Measurements from ENCODE around the gene MYO1B.

MYO1B gene

DNA sequence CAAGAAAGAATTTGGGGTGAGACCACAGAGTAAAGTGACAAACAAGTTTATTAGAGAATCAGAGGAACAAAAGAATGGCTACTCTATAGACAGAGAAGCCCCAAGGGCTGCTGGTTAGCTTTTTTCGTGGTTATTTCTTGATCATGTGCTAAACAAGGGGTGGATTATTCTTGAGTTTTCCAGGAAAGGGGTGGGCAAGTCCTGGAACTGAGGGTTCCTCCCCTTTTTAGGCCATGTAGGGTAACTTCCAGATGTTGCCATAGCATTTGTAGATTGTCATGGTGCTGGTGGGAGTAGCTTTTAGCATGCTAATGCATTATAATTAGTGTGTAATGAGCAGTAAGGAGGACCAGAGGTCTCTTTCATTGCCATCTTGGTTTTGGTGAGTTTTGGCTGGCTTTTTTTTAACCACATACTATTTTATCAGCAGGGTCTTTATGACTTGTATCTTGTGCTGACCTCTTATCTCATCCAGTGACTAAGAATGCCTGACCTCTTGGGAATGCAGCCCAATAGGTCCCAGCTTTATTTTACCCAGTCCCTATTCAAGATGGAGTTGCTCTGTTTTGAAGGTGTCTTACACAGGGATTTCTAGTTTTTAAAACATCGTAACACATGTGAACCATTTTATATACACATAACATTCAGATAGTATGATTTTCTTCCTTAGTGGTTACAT, 77.8 kb downstream of the MYO1B start:
- DNase-seq (ENCODE audit: low read depth), result no peak

DNA sequence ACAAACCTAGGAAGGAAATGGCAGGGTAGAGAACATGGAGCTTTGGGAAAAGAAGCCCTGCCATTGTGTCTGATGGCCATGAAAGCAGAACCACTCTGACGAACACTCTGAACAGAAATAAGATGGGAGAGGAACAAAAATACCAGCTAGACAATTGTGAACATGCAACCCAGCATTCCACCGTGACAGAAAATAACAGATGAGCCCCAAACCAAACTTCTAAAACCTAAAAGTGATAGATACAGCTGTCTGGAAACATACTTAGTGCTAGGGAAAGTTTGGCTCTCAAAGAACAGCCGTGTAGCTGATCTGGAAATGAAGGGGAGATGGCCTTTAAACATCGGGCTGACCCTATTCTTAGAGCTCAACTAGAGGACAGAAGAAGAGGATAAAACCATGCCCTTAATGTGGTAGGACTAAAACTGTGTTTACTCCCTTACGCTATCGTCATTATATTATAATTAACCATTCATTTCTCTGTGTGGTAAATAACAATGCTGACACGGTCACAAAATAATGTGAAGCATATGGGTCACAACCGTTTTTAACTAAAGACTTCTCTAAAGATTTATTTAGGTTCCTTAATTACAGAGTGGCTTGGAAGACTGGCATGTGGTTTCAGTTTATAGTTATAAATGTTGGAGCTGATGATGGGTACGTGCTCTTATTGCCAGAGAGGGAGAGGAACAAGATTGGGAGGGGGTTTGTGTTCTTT, 80.6 kb downstream of the MYO1B start:
- no peak for DNase-seq (ENCODE audit: low read depth)

DNA sequence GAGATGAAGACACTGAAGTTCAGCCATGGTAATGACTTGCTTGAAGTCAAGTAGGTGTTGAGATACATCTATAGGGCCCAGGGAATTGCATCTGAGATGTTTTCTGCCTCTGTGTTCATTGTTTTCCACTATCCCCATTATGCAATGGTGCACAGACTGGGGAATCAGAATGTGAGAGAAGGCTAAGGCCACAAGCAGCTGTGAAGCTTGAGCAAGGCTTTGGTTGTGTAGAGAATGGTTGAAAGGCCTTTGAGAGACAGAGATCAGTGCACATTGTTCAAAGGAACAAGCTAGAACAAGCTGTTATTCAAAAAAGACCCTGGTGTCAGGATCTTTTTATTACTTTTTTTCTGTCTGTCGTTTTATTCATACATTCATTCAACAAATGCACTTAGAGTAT, 82.3 kb downstream of the MYO1B start:
- DNase-seq (ENCODE audit: low read depth), result no peak

DNA sequence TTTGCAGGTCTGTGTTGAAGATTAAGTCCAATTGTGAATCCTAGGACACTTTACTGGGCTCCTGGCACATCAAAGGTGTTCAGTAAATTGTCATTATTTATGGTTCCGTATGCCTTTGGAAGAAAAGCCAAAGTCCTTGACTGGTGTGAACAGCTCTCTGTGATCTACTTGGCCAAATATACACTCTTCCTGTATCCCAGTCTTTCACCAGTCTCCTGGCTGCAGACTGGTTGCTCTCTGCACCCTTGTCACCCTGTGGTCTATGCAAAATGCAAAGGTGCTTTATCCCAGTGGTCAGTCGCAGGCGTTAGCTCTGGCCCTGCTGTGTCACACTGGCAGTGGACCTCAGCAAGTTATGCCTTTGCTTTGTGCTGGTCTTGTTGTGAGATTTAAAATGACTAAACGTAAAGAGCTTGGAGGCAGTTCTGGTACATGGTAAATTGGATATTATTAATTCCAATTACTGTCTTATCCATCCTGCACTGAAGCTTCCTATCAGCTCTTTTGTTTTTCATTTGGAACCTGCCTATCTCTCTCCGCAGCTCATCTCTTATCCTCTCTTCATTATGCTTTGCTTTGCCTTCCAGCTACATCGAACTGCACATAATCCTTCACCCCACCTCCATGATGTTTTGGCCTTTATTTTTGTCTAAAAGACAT, 83.1 kb downstream of the MYO1B start:
- no peak for DNase-seq (ENCODE audit: low read depth)

DNA sequence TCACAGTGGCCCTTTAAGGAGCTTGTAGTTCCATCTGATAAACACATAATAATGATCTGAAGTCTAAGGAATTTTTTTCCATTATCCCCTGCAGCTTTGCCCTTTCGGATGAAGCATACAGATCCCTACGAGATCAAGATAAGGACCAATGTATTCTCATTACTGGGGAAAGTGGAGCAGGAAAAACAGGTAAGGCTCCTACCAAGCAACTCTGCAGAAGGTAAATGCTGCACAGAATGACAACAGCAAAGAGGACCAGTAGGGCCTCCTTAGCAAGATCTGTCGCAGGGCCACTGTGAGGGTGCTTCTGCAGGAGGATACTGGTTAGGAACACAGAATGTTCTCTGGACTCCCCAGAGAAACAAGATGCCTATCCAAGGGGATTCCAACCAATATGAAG, 84.6 kb downstream of the MYO1B start:
- no peak for DNase-seq (ENCODE audit: low read depth)

DNA sequence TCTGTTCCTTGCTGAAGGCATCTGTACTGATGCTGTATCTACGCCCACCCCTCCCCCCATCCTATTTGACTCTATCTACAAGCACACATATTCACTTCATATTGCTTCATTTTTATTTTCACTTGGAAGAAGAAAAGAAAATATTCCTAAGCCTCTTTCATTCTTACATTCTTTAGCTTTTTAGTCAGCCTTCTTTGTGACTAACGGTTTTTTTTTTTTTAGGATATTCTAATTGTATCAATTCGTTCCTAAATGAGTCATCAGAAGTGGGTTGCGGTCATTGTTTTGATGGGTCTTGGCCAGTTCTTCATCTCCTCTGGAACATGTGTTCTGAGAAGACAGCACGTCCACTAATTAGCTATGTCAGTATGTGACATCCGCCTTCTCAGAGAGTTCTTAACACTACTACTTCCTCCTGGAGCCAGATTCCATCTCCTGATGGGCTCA, 88.7 kb downstream of the MYO1B start:
- DNase-seq (ENCODE audit: low read depth), result no peak

DNA sequence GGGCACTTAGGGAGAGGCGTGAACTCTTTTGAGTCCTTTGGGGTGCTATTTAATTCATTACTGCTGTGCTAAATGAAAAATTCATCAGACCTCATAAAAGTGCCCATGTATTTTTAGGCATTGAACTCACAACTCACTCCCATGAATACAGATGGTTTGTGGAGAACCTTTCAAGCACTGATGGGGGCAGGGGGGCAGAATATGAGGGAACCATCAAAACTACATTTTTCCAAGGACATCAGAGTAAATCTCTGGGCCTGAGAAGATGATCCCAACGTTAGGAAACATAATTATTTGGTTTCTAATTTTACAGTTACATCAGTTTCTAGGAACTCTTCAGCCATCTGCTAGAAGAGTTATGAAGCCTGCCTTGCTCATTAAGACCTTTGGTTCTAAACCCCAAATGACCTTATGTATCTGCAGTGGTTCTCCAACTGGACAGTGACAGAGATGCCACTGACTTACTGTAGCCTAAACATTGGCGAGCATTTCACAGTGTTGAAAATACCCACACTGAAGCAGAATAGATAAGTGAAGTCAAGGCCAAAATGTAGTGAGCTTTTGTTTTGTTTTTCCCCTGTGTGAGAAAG, 90.8 kb downstream of the MYO1B start:
- no peak for DNase-seq (ENCODE audit: low read depth)

DNA sequence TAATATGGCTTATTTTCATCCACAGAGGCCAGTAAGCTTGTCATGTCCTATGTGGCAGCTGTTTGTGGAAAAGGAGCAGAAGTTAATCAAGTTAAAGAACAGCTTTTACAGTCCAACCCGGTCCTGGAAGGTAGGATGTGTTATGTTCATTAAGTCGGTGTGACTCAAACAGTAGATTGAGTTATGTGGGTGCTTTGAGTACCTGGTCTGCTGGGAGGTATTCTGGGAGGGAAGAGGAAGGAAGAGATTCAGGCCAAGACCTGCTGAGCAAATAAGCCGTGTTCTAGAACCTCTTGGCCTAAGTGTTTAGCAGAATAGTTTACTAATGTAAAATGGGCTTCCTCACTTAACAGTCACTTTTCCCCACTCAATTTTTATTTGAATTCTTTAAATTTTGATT, 96.2 kb downstream of the MYO1B start:
- DNase-seq (ENCODE audit: low read depth), result no peak

DNA sequence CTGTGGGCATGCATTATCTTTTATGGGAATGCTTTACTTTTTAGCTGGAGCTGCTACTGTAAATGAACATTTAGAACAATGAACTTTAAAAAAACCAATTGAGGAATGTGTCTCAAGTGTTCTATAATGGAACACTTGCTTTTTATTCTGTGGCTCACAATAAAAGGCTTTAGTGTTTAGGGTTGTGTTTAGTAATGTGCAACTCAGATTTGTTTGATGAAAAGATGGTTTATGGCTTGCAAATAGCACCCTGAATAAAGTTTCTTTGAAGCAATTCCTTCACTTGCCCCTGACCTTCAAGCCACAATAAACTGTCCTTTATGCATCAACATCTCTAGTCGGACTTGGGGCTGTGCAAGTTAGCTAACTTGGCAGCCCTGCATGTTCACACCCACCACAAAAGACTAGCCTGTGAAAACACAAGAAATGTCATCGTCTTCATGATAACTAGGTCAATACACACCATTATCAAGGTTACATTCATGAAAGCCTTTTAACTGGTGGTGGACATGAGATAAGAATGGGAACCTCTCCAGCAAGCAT, 98.7 kb downstream of the MYO1B start:
- DNase-seq (ENCODE audit: low read depth), result no peak

DNA sequence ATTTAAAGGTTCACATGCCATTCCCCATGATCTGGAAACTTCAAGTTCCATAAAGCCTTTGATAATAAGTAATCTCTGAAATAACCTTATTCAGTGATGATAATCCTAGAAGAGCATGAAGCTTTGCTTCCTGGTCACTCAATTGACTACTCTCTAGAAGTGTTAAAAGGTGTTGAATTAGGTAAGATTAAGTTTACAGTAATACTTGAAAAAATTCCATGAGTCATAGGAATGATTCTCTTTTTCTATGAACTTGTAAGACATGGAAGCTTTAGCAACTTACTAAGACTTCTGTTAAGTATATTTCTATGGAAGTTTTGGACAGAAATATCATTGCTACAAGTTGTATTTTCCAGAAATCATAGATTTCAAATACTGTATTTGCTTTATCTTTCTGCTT, 100.6 kb downstream of the MYO1B start:
- DNase-seq (ENCODE audit: low read depth), result no peak

DNA sequence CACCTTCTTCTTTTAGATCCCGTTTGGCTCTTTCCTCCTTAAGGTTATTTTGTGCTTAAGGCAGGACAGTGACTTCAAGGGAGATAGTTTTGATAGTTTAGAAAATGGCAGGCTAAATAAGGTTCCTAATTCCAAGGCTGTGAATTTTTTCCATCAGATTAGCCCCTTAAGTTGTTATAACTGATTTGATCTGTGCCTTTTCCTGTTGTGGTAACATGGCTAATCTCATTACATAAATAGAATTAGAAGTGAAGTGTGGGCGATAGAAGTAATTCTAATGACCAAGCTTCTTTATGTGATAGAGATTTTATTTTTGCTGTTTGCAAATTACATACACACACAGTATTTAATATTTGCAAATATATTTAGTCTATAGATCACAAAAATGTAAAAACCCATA, 102.0 kb downstream of the MYO1B start:
- no peak for DNase-seq (ENCODE audit: low read depth)

DNA sequence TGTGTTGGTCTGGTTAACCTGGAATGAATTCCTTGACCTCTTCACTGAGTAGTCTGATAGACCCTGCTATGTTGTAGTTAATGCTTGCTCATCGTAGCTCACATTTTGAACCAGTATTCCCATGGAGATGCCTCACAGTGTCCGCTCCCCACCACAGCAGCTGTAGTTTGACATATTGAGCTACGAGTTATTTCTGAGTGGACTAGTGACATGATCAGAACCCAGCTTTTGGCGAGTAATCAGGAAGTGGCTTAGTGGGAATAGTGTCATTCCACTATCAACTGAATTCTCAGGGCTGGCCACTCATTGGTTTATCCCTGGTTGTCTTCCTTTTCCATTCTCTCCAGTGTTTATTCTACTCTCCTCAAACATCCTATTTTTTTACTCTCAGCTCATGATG, 102.7 kb downstream of the MYO1B start:
- DNase-seq (ENCODE audit: low read depth), result no peak

DNA sequence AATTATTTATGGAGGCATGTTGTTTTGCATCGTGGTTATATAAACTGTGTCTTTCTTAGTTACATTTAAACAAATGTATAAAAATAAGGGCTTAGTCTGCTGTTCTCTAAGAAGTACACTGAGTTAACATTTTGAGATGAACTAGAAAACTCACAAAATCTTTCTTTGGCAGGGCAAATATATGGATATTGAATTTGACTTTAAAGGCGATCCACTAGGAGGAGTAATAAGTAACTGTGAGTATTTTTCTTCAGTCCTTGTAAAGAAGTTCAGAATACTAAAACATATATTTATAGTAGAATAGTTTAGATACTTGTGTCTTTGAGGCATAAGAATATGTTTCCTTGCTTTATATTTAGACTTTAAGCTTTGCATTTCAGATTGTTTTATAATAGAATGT, 104.8 kb downstream of the MYO1B start:
- DNase-seq (ENCODE audit: low read depth), result no peak

DNA sequence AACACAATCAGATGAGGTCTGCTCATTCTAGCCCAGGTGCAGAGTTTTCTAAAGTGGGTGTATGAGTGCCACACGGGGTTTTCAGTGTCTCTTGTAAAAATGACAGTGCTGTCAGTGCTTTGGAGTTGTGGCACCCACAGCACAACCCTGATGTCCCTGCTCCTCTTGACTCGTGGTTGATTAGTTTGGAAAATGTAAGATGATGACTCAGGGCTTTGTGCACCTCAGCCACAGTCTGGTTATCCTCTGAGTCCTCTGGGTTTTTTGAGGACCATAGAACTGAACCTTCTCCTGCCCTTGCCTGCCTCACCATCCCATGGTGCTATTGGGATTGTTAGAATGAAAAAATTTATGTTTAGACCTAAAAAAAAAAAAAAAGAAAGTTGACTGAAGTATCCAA, 105.6 kb downstream of the MYO1B start:
- DNase-seq (ENCODE audit: low read depth), result no peak

DNA sequence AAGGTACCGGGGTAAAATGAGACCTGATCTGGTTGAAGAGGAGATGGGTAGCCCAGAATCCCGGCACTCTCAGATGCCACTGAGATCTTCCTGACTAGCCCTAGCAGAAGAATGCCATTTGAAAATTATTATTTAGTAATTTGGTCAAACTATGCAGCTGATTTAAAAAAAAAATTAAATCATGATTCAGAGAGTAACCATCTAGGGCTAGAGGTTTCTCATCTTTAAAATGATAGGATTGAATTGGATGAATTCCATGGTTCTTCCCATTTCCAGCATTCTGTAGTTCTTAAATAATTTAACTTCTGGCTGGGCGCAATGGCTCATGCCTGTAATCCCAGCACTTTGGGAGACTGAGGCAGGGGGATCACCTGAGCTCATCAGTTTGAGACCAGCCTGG, 106.1 kb downstream of the MYO1B start:
- DNase-seq (ENCODE audit: low read depth), result no peak

DNA sequence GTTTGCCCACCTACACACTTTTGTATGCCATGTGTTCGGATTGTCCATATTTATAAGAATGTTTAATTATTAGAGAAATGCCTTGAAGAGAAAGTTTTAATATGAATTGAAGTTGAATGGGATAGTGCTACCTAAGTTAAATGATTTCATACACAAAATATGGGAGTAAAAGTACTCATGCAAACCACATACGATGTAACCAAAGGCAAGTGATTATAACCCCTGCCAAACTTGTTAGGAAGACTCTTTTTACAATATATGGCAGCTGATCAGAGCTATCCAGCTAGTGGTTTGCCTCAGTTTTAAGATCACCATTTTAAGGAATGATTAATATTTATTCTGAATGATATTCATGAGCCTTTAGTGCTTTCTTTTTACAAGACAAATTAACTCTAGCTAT, 106.7 kb downstream of the MYO1B start:
- DNase-seq (ENCODE audit: low read depth), result no peak

DNA sequence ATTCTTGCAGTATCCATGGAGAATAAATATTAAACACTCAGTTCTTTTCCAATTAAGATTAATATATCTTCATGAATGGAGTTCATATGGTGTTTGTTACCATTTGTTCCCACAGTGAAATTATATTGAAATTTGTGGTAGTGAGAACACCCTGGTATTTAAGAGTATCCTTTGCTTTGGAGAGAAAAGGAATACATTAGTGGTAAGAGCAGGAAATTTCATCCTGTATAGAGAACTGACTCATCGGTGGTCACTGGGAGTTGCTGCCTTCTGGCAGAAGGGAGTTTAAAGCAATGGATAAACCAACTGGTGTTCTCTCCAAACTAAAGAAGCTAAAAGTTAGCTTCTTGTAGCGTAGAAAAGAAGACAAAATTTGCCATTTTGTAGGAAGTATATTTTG, 107.3 kb downstream of the MYO1B start:
- no peak for DNase-seq (ENCODE audit: low read depth)

DNA sequence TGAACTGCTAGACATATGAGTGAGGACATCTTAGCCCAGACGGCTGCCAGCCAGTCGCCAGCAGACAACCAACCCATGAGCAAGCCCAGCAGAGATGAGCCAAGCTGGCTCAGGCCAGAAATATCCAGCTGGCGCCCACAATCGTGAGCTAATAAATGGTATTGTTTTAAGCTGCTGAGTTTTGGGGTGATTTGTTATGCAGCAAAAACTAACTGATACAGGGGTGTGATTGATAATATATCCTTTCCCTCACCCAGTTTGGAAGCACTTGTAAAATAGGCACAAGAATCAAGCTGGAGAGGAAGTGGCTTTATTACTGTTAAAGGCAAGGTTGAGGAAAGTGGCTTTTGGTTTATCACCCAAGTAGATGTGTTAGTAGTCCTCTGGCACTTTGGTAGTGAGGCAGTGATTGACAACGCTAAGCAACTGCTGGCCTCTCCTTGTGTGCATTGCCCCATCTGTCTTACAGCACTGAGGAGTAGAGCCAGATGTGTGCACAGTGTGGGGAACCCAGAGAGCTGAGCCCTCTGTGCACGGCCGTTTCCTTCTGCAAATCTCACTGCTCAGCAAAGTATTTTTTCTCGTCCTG, 110.1 kb downstream of the MYO1B start:
- no peak for DNase-seq (ENCODE audit: low read depth)

DNA sequence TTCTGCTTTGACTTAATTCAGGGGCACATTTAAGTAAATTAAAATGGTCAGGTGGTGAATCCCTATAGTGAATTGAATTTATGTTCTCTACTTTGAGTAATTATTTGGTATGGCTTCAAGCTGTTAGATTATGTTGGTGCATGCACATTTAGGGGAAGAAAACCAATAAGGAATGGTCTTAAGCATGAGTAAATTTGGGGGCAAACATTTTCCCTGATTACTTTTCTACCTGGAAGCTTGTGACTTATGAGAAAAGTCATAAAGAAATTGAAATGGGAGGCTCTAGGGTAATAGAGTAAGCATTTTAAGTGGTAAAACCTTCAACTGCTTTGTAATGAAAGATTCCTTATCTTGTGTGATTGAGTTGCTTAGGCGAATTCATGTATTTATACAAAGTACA, 112.5 kb downstream of the MYO1B start:
- no peak for DNase-seq (ENCODE audit: low read depth)

DNA sequence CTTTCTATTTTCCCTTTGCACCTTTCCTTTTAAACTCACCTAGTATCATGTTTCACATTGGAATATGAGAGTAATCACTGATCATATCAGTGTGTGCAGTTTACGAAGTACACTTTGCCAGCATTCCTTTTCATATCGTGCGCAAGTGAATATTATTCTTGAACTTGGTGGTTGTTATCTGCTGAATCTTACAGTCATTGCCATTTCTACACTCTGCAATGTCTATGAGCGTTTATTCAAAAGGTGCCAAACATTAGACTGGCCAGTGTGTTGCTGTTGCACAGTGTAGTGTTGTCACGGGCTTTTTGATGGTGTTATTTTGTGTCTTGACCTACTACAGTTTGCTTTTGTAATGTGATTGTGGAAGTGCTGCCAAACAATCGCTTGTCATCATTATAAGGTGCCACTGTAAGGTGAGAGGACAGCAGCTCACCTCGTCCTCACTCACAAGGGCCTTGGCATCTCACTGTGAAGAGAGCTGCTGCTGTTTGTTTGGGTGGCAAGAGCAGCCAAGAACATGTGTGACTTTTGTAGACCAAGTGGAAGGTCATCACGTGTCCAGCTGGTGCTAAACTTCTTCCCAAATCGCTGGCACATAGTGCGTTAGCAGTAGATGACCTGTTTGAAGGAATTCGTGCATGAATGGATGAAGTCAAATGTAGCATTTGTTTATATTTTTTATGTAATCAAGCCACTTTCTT, 113.3 kb downstream of the MYO1B start:
- no peak for DNase-seq (ENCODE audit: low read depth)

DNA sequence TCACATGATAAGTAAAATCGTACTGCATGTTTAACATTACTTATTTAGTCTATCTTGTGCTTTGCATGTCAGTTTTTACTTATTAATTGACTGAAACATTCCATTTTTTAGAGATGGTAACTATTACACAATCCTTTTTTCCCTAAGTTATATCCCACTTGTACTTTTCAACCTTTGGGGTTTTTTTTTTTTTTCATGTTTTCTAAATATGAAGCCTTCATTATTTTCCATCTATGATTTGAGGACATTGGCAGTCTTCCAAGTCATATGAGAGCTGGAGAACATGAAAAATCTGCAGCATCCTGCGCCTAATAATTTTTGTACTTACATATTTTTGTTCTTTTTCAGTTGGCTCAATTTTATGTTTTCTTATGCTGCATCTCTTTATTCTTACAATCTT, 113.9 kb downstream of the MYO1B start:
- DNase-seq (ENCODE audit: low read depth), result no peak

DNA sequence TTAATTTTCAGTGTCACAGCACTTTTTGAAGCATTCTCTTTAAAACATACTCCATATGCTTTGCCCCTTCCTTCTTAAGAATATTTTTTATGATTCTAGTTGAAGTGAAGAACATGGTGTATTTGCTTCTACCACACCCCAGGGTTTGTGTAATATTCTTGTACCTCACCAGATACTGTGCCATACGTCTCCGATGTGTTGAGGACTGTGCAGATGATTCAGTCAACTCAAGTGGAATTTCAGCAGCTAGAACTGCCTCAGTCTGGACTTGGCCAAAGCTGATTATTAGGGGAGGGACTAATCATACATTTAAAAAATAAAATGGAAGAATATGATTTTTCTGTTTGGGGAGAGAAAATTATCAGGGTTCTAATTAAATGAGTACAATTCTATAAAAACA, 115.7 kb downstream of the MYO1B start:
- no peak for DNase-seq (ENCODE audit: low read depth)
